ENCODE measurements around the gene COQ8B.

COQ8B gene

DNA sequence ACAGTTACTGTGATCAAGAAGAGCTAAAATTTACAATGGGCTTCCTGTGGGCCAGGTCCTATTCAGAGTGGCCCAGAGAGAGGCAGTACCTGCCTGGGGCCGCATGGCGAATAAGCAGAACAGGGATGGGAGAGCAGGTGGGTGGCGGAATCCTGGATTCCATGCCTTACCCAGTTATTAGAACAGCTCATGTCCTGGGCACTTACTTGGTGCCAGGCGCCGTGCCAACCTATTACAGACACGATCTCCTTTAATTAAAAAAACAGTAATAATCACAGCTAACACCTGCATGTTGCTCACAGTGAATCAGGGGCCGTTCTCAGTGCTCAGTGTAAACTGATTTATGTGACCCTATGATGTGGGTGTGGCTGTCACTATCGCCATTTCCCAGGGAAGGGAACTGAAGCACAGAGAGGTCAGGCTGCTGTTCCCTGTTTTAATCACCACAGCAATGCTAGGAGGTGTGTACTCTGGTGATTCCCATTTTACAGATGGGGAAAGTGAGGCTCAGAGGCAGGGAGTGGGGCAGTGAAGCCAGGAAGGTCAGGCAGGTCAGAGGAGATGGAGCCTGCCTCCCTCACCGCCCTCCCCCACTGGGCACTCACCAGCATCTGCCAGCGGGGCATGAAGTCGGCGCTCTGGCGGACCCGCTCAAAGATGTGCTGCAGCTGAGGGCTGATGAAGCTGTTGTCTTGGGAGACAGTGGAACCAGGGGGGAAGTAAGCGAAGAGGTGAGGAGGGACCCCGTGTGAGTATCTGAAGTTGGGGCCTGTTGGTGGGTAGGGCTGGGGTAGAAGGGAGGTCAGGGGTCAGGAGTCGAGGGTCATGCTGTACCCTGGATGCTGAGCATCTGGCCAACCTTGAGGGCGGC lies 12.0 kb downstream of the COQ8B start:
- Histone ChIP-seq H3K4me2 (ENCODE audit: insufficient read depth, low read length, poor library complexity, severe bottlenecking) (no peak overlapping the region), H3K9ac (ENCODE audit: low read depth, low read length, poor library complexity) (no peak overlapping the region), H3K14ac (ENCODE audit: low read length) (no peak overlapping the region), H3K23ac (ENCODE audit: low read depth, low read length, poor library complexity) (no peak overlapping the region), H4K91ac (ENCODE audit: low read depth, low read length, poor library complexity) (no peak overlapping the region), H2AFZ (ENCODE audit: low read length) (no peak overlapping the region), H2BK5ac (ENCODE audit: low read length) (no peak overlapping the region), H2BK120ac (ENCODE audit: low read depth, low read length) (no peak overlapping the region), H3K36me3 (replicated peaks in 1 of 2; ENCODE audit: control insufficient read depth in 2 of 2, insufficient read depth in 2 of 2, low read length in 2 of 2) (peaks cover 42 to 95% of the 10 kb centered on the region in 2 donors), H3K4me1 (ENCODE audit: control insufficient read depth in 2 of 2, insufficient read depth in 1 of 2, low read depth in 1 of 2, low read length in 2 of 2) (peaks cover 0 to 4% of the 10 kb centered on the region in 2 donors), H3K27me3 (ENCODE audit: control insufficient read depth in 3 of 3, insufficient read depth in 3 of 3, low read depth in 1 of 3, low read length in 3 of 3) (no peaks in the 10 kb centered on the region), H2BK12ac (ENCODE audit: low read length) (no peak overlapping the region), H3K4me3 (ENCODE audit: low read length in 2 of 2) (no peak overlapping the region), H4K8ac (ENCODE audit: low read depth, low read length) (no peak overlapping the region), H3K9me3 (replicated peaks in 1 of 2; ENCODE audit: control insufficient read depth in 2 of 2, insufficient read depth in 1 of 2, low read depth in 1 of 2, low read length in 2 of 2) (no peaks in the 10 kb centered on the region), H3K18ac (ENCODE audit: low read length) (no peak overlapping the region), H2AK5ac (ENCODE audit: low read depth, low read length) (no peak overlapping the region), H3K4ac (ENCODE audit: low read length) (no peak overlapping the region), H2BK15ac (ENCODE audit: low read length) (no peak overlapping the region), H3K27ac (replicated peaks; ENCODE audit: low read length) (no peak overlapping the region), H3K79me1 (ENCODE audit: low read depth, low read length) (no peaks in the 10 kb centered on the region)
- WGBS, 2 donors (ENCODE audit: extremely low coverage in 2 of 2, insufficient read length in 2 of 2, insufficient replicate concordance in 1 of 2): no CpG with 5 or more reads among the region's 18 CpGs
- DNase-seq (ENCODE audit: low spot score): no peak

DNA sequence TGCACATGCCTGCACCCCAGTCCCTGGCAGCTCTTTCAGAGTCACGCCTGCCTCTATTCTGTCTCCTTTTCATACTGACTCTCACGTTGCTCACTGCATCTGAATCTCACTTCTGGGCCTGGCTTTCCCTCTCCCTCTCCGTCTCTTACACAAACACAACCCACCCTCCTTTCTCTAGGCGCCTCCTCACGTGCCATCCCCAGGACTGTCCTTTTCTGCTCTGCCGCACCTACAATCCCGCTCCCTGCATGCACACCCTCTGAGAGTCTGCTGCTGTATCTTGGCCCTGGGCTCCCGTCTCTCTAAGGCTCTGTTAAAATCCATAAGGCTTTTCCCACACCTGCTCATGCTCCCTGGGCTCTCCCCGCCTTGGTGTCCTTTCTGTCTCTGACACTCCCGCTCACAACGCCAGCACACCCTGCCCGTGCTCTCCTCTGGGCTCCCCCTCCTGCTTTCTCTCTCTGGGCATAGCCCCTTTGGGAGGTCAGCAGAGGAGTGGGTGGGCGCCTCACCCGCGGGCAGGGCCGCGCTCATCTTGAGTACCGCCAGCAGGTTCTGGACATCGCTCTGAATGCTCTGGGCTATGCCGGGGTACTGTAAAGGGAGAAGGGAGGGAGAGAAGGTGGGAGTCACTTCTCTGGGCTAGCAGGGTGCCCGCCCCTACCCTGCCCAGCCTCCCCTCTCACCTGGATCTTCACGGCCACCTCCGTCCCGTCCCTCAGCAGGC lies 13.5 kb downstream of the COQ8B start:
- Histone ChIP-seq H3K9ac (ENCODE audit: low read depth, low read length, poor library complexity) (peak overlapping the region; percentile 12), H3K14ac (ENCODE audit: low read length) (no peak overlapping the region), H3K4me2 (ENCODE audit: insufficient read depth, low read length, poor library complexity, severe bottlenecking) (no peak overlapping the region), H3K79me1 (ENCODE audit: low read depth, low read length) (no peaks in the 10 kb centered on the region), H3K18ac (ENCODE audit: low read length) (no peak overlapping the region), H2BK12ac (ENCODE audit: low read length) (no peak overlapping the region), H2AK5ac (ENCODE audit: low read depth, low read length) (no peak overlapping the region), H3K4me1 (ENCODE audit: control insufficient read depth in 2 of 2, insufficient read depth in 1 of 2, low read depth in 1 of 2, low read length in 2 of 2) (peaks cover 0 to 4% of the 10 kb centered on the region in 2 donors), H3K27ac (replicated peaks; ENCODE audit: low read length) (no peak overlapping the region), H3K4ac (ENCODE audit: low read length) (no peak overlapping the region), H3K9me3 (replicated peaks in 1 of 2; ENCODE audit: control insufficient read depth in 2 of 2, insufficient read depth in 1 of 2, low read depth in 1 of 2, low read length in 2 of 2) (no peaks in the 10 kb centered on the region), H2AFZ (ENCODE audit: low read length) (no peak overlapping the region), H3K36me3 (replicated peaks in 1 of 2; ENCODE audit: control insufficient read depth in 2 of 2, insufficient read depth in 2 of 2, low read length in 2 of 2) (peaks cover 46 to 91% of the 10 kb centered on the region in 2 donors), H4K8ac (ENCODE audit: low read depth, low read length) (no peak overlapping the region), H2BK5ac (ENCODE audit: low read length) (no peak overlapping the region), H2BK15ac (ENCODE audit: low read length) (no peak overlapping the region), H3K27me3 (ENCODE audit: control insufficient read depth in 3 of 3, insufficient read depth in 3 of 3, low read depth in 1 of 3, low read length in 3 of 3) (no peaks in the 10 kb centered on the region), H3K4me3 (ENCODE audit: low read length in 2 of 2) (no peak overlapping the region), H4K91ac (ENCODE audit: low read depth, low read length, poor library complexity) (no peak overlapping the region), H2BK120ac (ENCODE audit: low read depth, low read length) (no peak overlapping the region), H3K23ac (ENCODE audit: low read depth, low read length, poor library complexity) (no peak overlapping the region)
- DNase-seq (ENCODE audit: low spot score): no peak
- WGBS, 2 donors (ENCODE audit: extremely low coverage in 2 of 2, insufficient read length in 2 of 2, insufficient replicate concordance in 1 of 2): no CpG with 5 or more reads among the region's 24 CpGs

DNA sequence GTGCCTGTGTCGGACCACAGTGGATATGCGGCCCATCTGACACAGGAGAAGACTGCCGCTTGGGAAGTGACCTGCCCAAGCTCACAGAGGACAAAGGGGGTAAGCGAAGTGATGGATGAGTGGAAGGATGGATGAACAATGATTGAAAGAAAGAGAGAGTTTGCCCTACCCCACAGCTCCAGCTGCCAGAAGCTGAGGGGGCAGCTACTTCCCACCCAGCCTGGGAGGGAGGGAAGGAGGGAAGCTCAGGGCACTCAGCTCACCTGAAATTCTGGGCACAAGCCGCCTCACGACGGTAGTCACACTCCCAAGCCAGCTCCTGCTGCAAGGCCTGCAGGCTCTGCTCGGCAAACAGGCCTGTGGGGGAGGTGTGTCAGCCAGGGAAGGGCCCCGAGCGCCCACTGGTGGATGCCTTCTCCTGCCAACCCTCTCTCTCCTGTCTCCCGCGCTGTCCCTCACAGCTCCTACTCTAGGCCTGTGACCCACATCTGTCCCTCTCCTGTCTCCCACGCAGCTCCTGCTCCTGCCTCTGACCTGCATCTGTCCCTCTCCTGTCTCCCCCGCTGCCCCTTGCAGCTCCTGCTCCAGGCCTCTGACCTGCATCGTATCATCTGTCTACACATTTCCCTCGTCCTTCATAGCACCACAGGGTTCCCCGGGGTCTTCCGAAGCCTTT lies 14.2 kb downstream of the COQ8B start:
- Histone ChIP-seq H3K14ac (ENCODE audit: low read length) (no peak overlapping the region), H2AK5ac (ENCODE audit: low read depth, low read length) (no peak overlapping the region), H2BK5ac (ENCODE audit: low read length) (peak overlapping the region; percentile 42), H3K79me1 (ENCODE audit: low read depth, low read length) (no peaks in the 10 kb centered on the region), H3K36me3 (replicated peaks in 1 of 2; ENCODE audit: control insufficient read depth in 2 of 2, insufficient read depth in 2 of 2, low read length in 2 of 2) (peaks cover 46 to 83% of the 10 kb centered on the region in 2 donors), H2BK120ac (ENCODE audit: low read depth, low read length) (no peak overlapping the region), H3K4me2 (ENCODE audit: insufficient read depth, low read length, poor library complexity, severe bottlenecking) (no peak overlapping the region), H3K23ac (ENCODE audit: low read depth, low read length, poor library complexity) (peak overlapping the region; percentile 83), H3K27me3 (ENCODE audit: control insufficient read depth in 3 of 3, insufficient read depth in 3 of 3, low read depth in 1 of 3, low read length in 3 of 3) (no peaks in the 10 kb centered on the region), H2BK15ac (ENCODE audit: low read length) (no peak overlapping the region), H3K9me3 (replicated peaks in 1 of 2; ENCODE audit: control insufficient read depth in 2 of 2, insufficient read depth in 1 of 2, low read depth in 1 of 2, low read length in 2 of 2) (no peaks in the 10 kb centered on the region), H3K4ac (ENCODE audit: low read length) (no peak overlapping the region), H3K18ac (ENCODE audit: low read length) (peak overlapping the region; percentile 61), H4K91ac (ENCODE audit: low read depth, low read length, poor library complexity) (no peak overlapping the region), H3K27ac (replicated peaks; ENCODE audit: low read length) (no peak overlapping the region), H3K4me3 (ENCODE audit: low read length in 2 of 2) (no peak overlapping the region), H3K9ac (ENCODE audit: low read depth, low read length, poor library complexity) (peak overlapping the region; percentile 76), H4K8ac (ENCODE audit: low read depth, low read length) (no peak overlapping the region), H2AFZ (ENCODE audit: low read length) (no peak overlapping the region), H2BK12ac (ENCODE audit: low read length) (no peak overlapping the region), H3K4me1 (ENCODE audit: control insufficient read depth in 2 of 2, insufficient read depth in 1 of 2, low read depth in 1 of 2, low read length in 2 of 2) (peaks cover 0 to 4% of the 10 kb centered on the region in 2 donors)
- no CpG with 5 or more reads among the region's 18 CpGs for WGBS, 2 donors (ENCODE audit: extremely low coverage in 2 of 2, insufficient read length in 2 of 2, insufficient replicate concordance in 1 of 2)
- no peak for DNase-seq (ENCODE audit: low spot score)

DNA sequence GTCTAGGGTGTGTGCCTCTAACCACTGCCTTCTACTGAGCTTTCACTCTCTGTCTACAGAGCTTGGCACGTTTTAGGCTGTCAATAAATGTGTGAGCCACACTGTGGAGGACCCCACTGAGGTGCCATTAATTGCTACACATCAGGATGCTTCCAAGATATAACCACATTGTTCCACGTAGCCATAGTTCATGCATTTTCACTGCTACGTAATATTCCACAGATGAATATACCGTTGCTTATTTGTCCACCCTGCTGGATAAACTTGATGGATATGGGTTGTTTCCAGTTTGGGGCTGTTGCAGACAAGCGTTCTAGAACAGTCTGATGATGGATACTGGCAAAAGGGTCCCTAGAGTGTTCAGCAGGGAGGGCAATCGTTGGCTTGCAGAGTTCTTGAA lies 14.9 kb downstream of the COQ8B start:
- H3K36me3 ChIP-seq (replicated peaks in 1 of 2; ENCODE audit: control insufficient read depth in 2 of 2, insufficient read depth in 2 of 2, low read length in 2 of 2): peaks cover 48 to 87% of the 10 kb centered on the region in 2 donors
- no peak overlapping the region for H3K9ac ChIP-seq (ENCODE audit: low read depth, low read length, poor library complexity)
- no peak overlapping the region for H3K4me3 ChIP-seq (ENCODE audit: low read length in 2 of 2)
- no peak overlapping the region for H3K4ac ChIP-seq (ENCODE audit: low read length)
- no peaks in the 10 kb centered on the region for H3K9me3 ChIP-seq (replicated peaks in 1 of 2; ENCODE audit: control insufficient read depth in 2 of 2, insufficient read depth in 1 of 2, low read depth in 1 of 2, low read length in 2 of 2)
- H3K14ac ChIP-seq (ENCODE audit: low read length): no peak overlapping the region
- H4K8ac ChIP-seq (ENCODE audit: low read depth, low read length): no peak overlapping the region
- H3K4me1 ChIP-seq (ENCODE audit: control insufficient read depth in 2 of 2, insufficient read depth in 1 of 2, low read depth in 1 of 2, low read length in 2 of 2): peaks cover 0 to 4% of the 10 kb centered on the region in 2 donors
- no peak overlapping the region for H2BK120ac ChIP-seq (ENCODE audit: low read depth, low read length)
- H3K18ac ChIP-seq (ENCODE audit: low read length): no peak overlapping the region
- H2AK5ac ChIP-seq (ENCODE audit: low read depth, low read length): no peak overlapping the region
- no peak overlapping the region for H2BK15ac ChIP-seq (ENCODE audit: low read length)
- H3K27me3 ChIP-seq (ENCODE audit: control insufficient read depth in 3 of 3, insufficient read depth in 3 of 3, low read depth in 1 of 3, low read length in 3 of 3): no peaks in the 10 kb centered on the region
- no peak for DNase-seq (ENCODE audit: low spot score)
- no peak overlapping the region for H3K4me2 ChIP-seq (ENCODE audit: insufficient read depth, low read length, poor library complexity, severe bottlenecking)
- no peak overlapping the region for H2BK12ac ChIP-seq (ENCODE audit: low read length)
- no peak overlapping the region for H3K27ac ChIP-seq (replicated peaks; ENCODE audit: low read length)
- H3K79me1 ChIP-seq (ENCODE audit: low read depth, low read length): no peaks in the 10 kb centered on the region
- WGBS, 2 donors (ENCODE audit: extremely low coverage in 2 of 2, insufficient read length in 2 of 2, insufficient replicate concordance in 1 of 2): no CpG with 5 or more reads among the region's 6 CpGs
- no peak overlapping the region for H2AFZ ChIP-seq (ENCODE audit: low read length)
- no peak overlapping the region for H2BK5ac ChIP-seq (ENCODE audit: low read length)
- H3K23ac ChIP-seq (ENCODE audit: low read depth, low read length, poor library complexity): no peak overlapping the region
- no peak overlapping the region for H4K91ac ChIP-seq (ENCODE audit: low read depth, low read length, poor library complexity)

All from neuronal stem cell (in vitro differentiated cells).